Sigmoid colon (tissue), 4 donors: ENCODE results near the gene FHOD3.

Experiments used
- EP300 ChIP-seq, 4 donors: sonication (generic); formaldehyde crosslinking; IDR thresholded peaks; one replicate each; pipeline ENCODE4 v1.6.1; 2017; ENCODE audit warnings: antibody characterized with exemption in 4 of 4
- POLR2AphosphoS5 ChIP-seq, 4 donors: sonication (generic); formaldehyde crosslinking; IDR thresholded peaks; one replicate each; pipeline ENCODE4 v1.6.1; 2017; ENCODE audit warnings: antibody characterized with exemption in 4 of 4
- TF ChIP-seq, protein P1 (sequence below), 4 experiments: fragments of 450-650 bp in 3 of 4; fragments of 200-600 bp in 1 of 4; IDR thresholded peaks; one replicate each; pipeline ENCODE4 v1.5.1; 2016 to 2019; ENCODE audit warnings: antibody characterized with exemption in 4 of 4, mild to moderate bottlenecking in 3 of 4, moderate library complexity in 2 of 4

DNA sequence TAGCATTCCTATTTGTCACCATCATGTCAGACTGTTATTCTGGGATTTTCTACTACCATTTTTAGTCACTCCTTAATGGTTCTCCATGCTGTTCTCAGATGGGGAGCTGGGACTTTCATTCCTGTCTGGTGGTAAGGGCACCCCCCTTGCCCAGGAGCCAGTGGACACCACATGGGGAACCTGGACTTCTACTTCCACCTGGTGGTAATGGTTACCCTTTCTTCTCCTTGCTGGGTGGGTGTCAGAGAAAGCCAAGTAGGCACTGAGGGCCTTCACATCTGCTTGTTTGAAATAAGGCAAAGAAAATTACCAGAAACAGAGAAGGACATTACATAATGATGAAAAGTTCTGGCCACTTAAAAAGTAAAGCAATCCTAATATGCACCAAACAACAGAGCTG is 239.8 kb downstream of the FHOD3 start:
- TF ChIP-seq, protein P1, sequence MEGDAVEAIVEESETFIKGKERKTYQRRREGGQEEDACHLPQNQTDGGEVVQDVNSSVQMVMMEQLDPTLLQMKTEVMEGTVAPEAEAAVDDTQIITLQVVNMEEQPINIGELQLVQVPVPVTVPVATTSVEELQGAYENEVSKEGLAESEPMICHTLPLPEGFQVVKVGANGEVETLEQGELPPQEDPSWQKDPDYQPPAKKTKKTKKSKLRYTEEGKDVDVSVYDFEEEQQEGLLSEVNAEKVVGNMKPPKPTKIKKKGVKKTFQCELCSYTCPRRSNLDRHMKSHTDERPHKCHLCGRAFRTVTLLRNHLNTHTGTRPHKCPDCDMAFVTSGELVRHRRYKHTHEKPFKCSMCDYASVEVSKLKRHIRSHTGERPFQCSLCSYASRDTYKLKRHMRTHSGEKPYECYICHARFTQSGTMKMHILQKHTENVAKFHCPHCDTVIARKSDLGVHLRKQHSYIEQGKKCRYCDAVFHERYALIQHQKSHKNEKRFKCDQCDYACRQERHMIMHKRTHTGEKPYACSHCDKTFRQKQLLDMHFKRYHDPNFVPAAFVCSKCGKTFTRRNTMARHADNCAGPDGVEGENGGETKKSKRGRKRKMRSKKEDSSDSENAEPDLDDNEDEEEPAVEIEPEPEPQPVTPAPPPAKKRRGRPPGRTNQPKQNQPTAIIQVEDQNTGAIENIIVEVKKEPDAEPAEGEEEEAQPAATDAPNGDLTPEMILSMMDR (IDR thresholded peaks at IDR 0.05): no peak
- TF ChIP-seq POLR2AphosphoS5 (IDR thresholded peaks at IDR 0.05) (no peak), EP300 (IDR thresholded peaks at IDR 0.05) (no peak)
